ENCODE results near the gene PTPRG. TPM values are rescaled to one million over a fixed set of nuclear protein-coding genes. Genes with fewer than 3 reads are reported as not detected.

The PTPRG gene
- total and polyA plus RNA-seq, 2 of the 13 experiments (the other 11 are each of a cell fraction or from before 2014, with no cell fraction given) = 8.0 to 25.3 TPM

DNA sequence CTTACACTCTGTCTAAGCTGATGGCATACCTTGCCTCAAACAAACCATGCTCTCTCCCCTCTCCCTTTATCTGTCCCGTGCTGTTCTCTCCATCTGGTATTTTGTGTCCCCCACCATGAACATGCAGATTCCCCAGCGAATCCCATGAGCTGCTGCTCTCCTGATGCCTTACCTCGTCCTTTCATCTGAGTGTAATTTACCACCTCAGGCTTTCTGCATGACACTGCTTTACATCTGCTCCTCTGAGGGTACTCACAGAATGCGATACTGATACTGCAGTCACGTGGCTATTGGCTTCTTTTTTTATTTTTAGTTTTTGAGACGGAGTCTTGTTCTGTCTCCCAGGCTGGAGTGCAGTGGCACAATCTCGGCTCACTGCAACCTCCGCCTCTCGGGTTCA lies 341.7 kb downstream of the PTPRG start (continued):
- TF ChIP-seq, protein P1, sequence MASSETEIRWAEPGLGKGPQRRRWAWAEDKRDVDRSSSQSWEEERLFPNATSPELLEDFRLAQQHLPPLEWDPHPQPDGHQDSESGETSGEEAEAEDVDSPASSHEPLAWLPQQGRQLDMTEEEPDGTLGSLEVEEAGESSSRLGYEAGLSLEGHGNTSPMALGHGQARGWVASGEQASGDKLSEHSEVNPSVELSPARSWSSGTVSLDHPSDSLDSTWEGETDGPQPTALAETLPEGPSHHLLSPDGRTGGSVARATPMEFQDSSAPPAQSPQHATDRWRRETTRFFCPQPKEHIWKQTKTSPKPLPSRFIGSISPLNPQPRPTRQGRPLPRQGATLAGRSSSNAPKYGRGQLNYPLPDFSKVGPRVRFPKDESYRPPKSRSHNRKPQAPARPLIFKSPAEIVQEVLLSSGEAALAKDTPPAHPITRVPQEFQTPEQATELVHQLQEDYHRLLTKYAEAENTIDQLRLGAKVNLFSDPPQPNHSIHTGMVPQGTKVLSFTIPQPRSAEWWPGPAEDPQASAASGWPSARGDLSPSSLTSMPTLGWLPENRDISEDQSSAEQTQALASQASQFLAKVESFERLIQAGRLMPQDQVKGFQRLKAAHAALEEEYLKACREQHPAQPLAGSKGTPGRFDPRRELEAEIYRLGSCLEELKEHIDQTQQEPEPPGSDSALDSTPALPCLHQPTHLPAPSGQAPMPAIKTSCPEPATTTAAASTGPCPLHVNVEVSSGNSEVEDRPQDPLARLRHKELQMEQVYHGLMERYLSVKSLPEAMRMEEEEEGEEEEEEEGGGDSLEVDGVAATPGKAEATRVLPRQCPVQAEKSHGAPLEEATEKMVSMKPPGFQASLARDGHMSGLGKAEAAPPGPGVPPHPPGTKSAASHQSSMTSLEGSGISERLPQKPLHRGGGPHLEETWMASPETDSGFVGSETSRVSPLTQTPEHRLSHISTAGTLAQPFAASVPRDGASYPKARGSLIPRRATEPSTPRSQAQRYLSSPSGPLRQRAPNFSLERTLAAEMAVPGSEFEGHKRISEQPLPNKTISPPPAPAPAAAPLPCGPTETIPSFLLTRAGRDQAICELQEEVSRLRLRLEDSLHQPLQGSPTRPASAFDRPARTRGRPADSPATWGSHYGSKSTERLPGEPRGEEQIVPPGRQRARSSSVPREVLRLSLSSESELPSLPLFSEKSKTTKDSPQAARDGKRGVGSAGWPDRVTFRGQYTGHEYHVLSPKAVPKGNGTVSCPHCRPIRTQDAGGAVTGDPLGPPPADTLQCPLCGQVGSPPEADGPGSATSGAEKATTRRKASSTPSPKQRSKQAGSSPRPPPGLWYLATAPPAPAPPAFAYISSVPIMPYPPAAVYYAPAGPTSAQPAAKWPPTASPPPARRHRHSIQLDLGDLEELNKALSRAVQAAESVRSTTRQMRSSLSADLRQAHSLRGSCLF (CRISPR knock-in tag; IDR thresholded peaks at IDR 0.05; ENCODE audit: borderline replicate concordance) = no peak

DNA sequence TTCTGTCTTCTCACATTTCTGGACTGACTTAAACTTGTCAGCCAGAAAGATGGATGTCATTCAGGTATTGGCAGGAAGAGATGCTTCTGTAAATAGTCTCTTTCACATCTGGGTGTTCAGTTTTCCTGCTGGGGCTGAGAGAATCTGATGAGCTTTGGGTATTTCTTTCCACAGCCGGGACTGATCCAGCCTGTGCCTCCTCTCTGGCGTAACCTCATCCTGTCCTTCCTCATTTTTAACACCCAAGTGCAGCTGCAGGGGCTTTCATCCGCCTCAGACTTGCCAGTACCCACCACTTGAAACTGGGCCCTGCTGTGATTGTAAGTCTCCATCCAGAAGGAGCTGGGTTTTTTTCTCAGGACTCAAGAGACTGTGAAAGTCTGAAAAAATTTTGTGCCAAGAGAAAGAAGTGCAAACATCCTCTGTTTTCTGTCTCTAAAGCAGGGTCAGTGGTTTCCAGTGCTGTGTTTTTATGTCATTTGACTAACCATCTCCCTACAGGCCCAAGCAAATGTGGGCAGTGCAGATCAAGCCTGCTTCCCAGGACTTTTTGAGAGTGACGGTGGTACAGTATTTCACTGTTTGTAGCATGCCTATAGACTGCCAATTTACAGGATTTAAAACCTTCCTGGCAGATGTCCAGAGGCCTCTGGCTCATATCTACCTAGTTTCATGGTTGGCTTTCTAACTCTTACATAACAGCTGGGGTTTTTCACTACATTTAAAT lies 342.7 kb downstream of the PTPRG start:
- BruUV-seq (replicated peaks) = no TSS peak
- ATAC-seq (no peak), FAIRE-seq (no peak), DNase-seq (ENCODE audit: low spot score) (no peak)
- Histone ChIP-seq H3K36me3 (replicated peaks in 1 of 2; ENCODE audit: control insufficient read depth in 1 of 2, insufficient read depth in 2 of 2, low read length in 2 of 2) (no peaks in the 10 kb centered on the region), H3K4me1 (ENCODE audit: insufficient read depth, low read length) (no peaks in the 10 kb centered on the region), H3K9me3 (ENCODE audit: low read length) (no peaks in the 10 kb centered on the region), H3K27me3 (ENCODE audit: control insufficient read depth in 1 of 2, insufficient read depth in 2 of 2, low read length in 2 of 2) (no peaks in the 10 kb centered on the region), H3K9ac (ENCODE audit: insufficient read depth, low read depth, low read length) (no peak overlapping the region), H3K4me2 (ENCODE audit: low read depth, low read length) (no peak overlapping the region), H3K4me3 (replicated peaks in 1 of 3; ENCODE audit: insufficient read depth in 1 of 3, low read depth in 2 of 3, low read length in 3 of 3) (no peak overlapping the region), H2AFZ (ENCODE audit: low read length) (no peak overlapping the region), H3K79me2 (ENCODE audit: insufficient read depth, low read length) (no peaks in the 10 kb centered on the region), H3K27ac (ENCODE audit: extremely low read length, insufficient read depth, low read length) (no peak overlapping the region), H4K20me1 (ENCODE audit: insufficient read depth, low read length) (no peaks in the 10 kb centered on the region)
- POLR2A ChIA-PET = no interaction called here
- 96% methylated on average over 4 of the region's 4 CpGs for whole genome bisulfite sequencing (ENCODE audit: low lambda C conversion rate)
- CTCF ChIA-PET (ENCODE audit: low intra/inter-chr PET ratio, low total read pairs) = no interaction called here
- intact Hi-C loops (cut with micrococcal nuclease; ENCODE audit: unreplicated experiment) (no loop called here), in situ Hi-C loops (cut with HindIII; ENCODE audit: extremely low pct_ligation_motif_present, low pct_unique_long_range_greater_than_20kb) (no loop called here)
- TF ChIP-seq, protein P2, sequence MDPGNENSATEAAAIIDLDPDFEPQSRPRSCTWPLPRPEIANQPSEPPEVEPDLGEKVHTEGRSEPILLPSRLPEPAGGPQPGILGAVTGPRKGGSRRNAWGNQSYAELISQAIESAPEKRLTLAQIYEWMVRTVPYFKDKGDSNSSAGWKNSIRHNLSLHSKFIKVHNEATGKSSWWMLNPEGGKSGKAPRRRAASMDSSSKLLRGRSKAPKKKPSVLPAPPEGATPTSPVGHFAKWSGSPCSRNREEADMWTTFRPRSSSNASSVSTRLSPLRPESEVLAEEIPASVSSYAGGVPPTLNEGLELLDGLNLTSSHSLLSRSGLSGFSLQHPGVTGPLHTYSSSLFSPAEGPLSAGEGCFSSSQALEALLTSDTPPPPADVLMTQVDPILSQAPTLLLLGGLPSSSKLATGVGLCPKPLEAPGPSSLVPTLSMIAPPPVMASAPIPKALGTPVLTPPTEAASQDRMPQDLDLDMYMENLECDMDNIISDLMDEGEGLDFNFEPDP (CRISPR knock-in tag; conservative IDR thresholded peaks at IDR 0.05) = no peak
- no peak for TF ChIP-seq FIP1L1 (IDR thresholded peaks at IDR 0.05; ENCODE audit: borderline replicate concordance, insufficient read depth, low read depth, low read length)
- TF ChIP-seq MTA1 (CRISPR knock-in tag; IDR thresholded peaks at IDR 0.05; ENCODE audit: borderline replicate concordance) = no peak
- TF ChIP-seq, protein P3, sequence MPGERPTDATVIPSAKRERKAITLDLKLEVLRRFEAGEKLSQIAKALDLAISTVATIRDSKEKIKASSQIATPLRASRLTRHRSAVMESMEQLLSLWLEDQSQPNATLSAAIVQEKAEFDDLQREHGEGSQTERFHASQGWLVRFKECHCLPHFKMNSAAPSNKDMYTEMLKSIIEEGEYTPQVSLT (CRISPR knock-in tag; IDR thresholded peaks at IDR 0.05; ENCODE audit: borderline replicate concordance, low read depth) = no peak
- no peak for TF ChIP-seq KLF9 (CRISPR knock-in tag; IDR thresholded peaks at IDR 0.05; ENCODE audit: low read depth)
- TF ChIP-seq ZFP82 (CRISPR knock-in tag; IDR thresholded peaks at IDR 0.05; ENCODE audit: borderline replicate concordance) = no peak
- no peak for TF ChIP-seq ZNF296 (CRISPR knock-in tag; conservative IDR thresholded peaks at IDR 0.05)
- no peak for TF ChIP-seq HMGA1 (CRISPR knock-in tag; conservative IDR thresholded peaks at IDR 0.05)
- TF ChIP-seq PCBP2 (optimal IDR thresholded peaks at IDR 0.05; ENCODE audit: low read depth, low read length, poor library complexity, severe bottlenecking) = no peak
- TF ChIP-seq, protein P4, sequence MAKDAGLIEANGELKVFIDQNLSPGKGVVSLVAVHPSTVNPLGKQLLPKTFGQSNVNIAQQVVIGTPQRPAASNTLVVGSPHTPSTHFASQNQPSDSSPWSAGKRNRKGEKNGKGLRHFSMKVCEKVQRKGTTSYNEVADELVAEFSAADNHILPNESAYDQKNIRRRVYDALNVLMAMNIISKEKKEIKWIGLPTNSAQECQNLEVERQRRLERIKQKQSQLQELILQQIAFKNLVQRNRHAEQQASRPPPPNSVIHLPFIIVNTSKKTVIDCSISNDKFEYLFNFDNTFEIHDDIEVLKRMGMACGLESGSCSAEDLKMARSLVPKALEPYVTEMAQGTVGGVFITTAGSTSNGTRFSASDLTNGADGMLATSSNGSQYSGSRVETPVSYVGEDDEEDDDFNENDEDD (CRISPR knock-in tag; IDR thresholded peaks at IDR 0.05; ENCODE audit: borderline replicate concordance) = no peak
- TF ChIP-seq REL (CRISPR knock-in tag; conservative IDR thresholded peaks at IDR 0.05) = no peak

Data from HepG2 (cell line).